HG03095 (cell line): ENCODE measurements around the gene NFIA.

ENCODE experiments used
- ATAC-seq: cut with Tn5 transposase; IDR thresholded peaks from one replicate; pipeline ENCODE4 v1.9.1; 2021; ENCODE audit warnings: moderate library complexity; ENCODE audit not compliant: unreplicated experiment

The NFIA gene

GRCh38 chr1:61386323-61386722 is 304.0 kb downstream of the NFIA start:
- no peak for ATAC-seq

- ATAC-seq: no peak
Measured at GRCh38 chr1:61386770-61387169, 304.4 kb downstream of the NFIA start.

- no peak for ATAC-seq
Measured at GRCh38 chr1:61387829-61388228, 305.5 kb downstream of the NFIA start.

- no peak for ATAC-seq
Measured at GRCh38 chr1:61388566-61388965, 306.2 kb downstream of the NFIA start.

- no peak for ATAC-seq
Measured at GRCh38 chr1:61389194-61389925, 307.0 kb downstream of the NFIA start.

GRCh38 chr1:61389926-61390845 is 307.8 kb downstream of the NFIA start:
- ATAC-seq: no peak

GRCh38 chr1:61391730-61392129 is 309.4 kb downstream of the NFIA start:
- no peak for ATAC-seq

GRCh38 chr1:61392409-61393242 is 310.3 kb downstream of the NFIA start:
- ATAC-seq: no peak

- no peak for ATAC-seq
Measured at GRCh38 chr1:61393575-61393974, 311.2 kb downstream of the NFIA start.

GRCh38 chr1:61395146-61395800 is 312.9 kb downstream of the NFIA start:
- ATAC-seq: no peak

GRCh38 chr1:61397495-61397894 is 315.1 kb downstream of the NFIA start:
- no peak for ATAC-seq

GRCh38 chr1:61397935-61398334 is 315.6 kb downstream of the NFIA start:
- no peak for ATAC-seq

- ATAC-seq: no peak
Measured at GRCh38 chr1:61399199-61399598, 316.8 kb downstream of the NFIA start.

GRCh38 chr1:61400131-61400770 is 317.9 kb downstream of the NFIA start:
- no peak for ATAC-seq

- ATAC-seq: no peak
Measured at GRCh38 chr1:61400997-61401396, 318.6 kb downstream of the NFIA start.

- ATAC-seq: no peak
Measured at GRCh38 chr1:61403679-61404596, 321.6 kb downstream of the NFIA start.

- no peak for ATAC-seq
Measured at GRCh38 chr1:61404597-61405376, 322.4 kb downstream of the NFIA start.

- ATAC-seq: no peak
Measured at GRCh38 chr1:61406467-61406866, 324.1 kb downstream of the NFIA start.
